GM12891 (cell line): Measurements from ENCODE around the gene DIS3L2.

ENCODE experiments used
- POLR2A ChIP-seq: IDR thresholded peaks from 2 replicates; pipeline ENCODE4 v1.6.1; 2011; ENCODE audit warnings: low read depth, low read length, control low read depth
- POLR2AphosphoS5 ChIP-seq: IDR thresholded peaks from 2 replicates; pipeline ENCODE4 v1.6.1; 2011; ENCODE audit warnings: low read depth, low read length, control low read depth

GRCh38 chr2:232129483-232129882 is 168.0 kb downstream of the DIS3L2 start:
- TF ChIP-seq POLR2AphosphoS5 (no peak), POLR2A (no peak)
